Activated CD4-positive, alpha-beta T cell treated with anti-CD3 and anti-CD28 coated beads, Interleukin-2, amount 10 ng/mL, durations not matched to agents 24 days and 14 days (primary cell): ENCODE results near the gene MYO1G. TPM values are rescaled to one million over a fixed set of nuclear protein-coding genes. Genes with fewer than 3 reads are reported as not detected.
"Not testable (repeated sequence)": the region's sequence is repeated elsewhere in the genome, so short reads cannot be mapped to it uniquely, and the experiment has no call there.

Source experiments
- DNase-seq: peaks from one replicate; pipeline ENCODE4 v3.0.0; 2022
- H3K27ac Mint-ChIP-seq: one replicate; pipeline ENCODE4 v1.8.0; 2022; ENCODE audit warnings: mild to moderate bottlenecking, mixed read lengths
- H3K27me3 Mint-ChIP-seq: one replicate; pipeline ENCODE4 v1.8.0; 2022; ENCODE audit warnings: mixed read lengths
- H3K36me3 Mint-ChIP-seq: one replicate; pipeline ENCODE4 v1.8.0; 2022; ENCODE audit warnings: low read depth, mild to moderate bottlenecking, mixed read lengths
- H3K4me1 Mint-ChIP-seq: one replicate; pipeline ENCODE4 v1.8.0; 2021; ENCODE audit warnings: mixed read lengths
- H3K4me3 Mint-ChIP-seq: one replicate; pipeline ENCODE4 v1.8.0; 2022; ENCODE audit warnings: mild to moderate bottlenecking, moderate library complexity, mixed read lengths
- H3K9me3 Mint-ChIP-seq: one replicate; pipeline ENCODE4 v1.8.0; 2021; ENCODE audit warnings: mixed read lengths
- intact Hi-C: fragments of 100-400 bp; cut with micrococcal nuclease; formaldehyde crosslinking; loops from one replicate; pipeline ENCODE4 v1.15.1; 2023
- total RNA-seq: library from RNA; stranded (reverse); gene quantifications from 2 replicates; pipeline ENCODE4 v1.2.3, GENCODE V29; 2022

Gene MYO1G
- total RNA-seq, 1 donor from 2014 or later: 290 TPM

GRCh38 chr7:44992004-44992795 is 13.4 kb upstream of the MYO1G start:
- H3K4me3 Mint-ChIP-seq, H3K27me3 Mint-ChIP-seq, intact Hi-C loops, H3K36me3 Mint-ChIP-seq, DNase-seq, H3K27ac Mint-ChIP-seq, H3K9me3 Mint-ChIP-seq: not testable (repeated sequence)
- peaks cover 46% of the 10 kb centered on the region for H3K4me1 Mint-ChIP-seq

GRCh38 chr7:44990109-44991023 is 11.6 kb upstream of the MYO1G start:
- H3K4me3 Mint-ChIP-seq: no peak overlapping the region
- intact Hi-C loops: no loop called here
- H3K4me1 Mint-ChIP-seq: peaks cover 36% of the 10 kb centered on the region
- H3K27me3 Mint-ChIP-seq: no peaks in the 10 kb centered on the region
- no peaks in the 10 kb centered on the region for H3K9me3 Mint-ChIP-seq
- DNase-seq: no peak
- H3K36me3 Mint-ChIP-seq: peaks cover 13% of the 10 kb centered on the region
- no peak overlapping the region for H3K27ac Mint-ChIP-seq

GRCh38 chr7:44989132-44989531 is 10.3 kb upstream of the MYO1G start:
- Mint-ChIP-seq H3K9me3 (no peaks in the 10 kb centered on the region), H3K4me3 (no peak overlapping the region), H3K27me3 (no peaks in the 10 kb centered on the region), H3K27ac (no peak overlapping the region), H3K4me1 (peaks cover 35% of the 10 kb centered on the region), H3K36me3 (peaks cover 25% of the 10 kb centered on the region)
- intact Hi-C loops: loop anchor here (5.0 kb wide), 1 partner anchor 778 kb away; no protein-coding TSS in a partner anchor
- no peak for DNase-seq

GRCh38 chr7:44988701-44989100 is 9.9 kb upstream of the MYO1G start:
- Mint-ChIP-seq H3K27ac (peak overlapping the region; percentile 9), H3K4me1 (peaks cover 40% of the 10 kb centered on the region), H3K36me3 (peaks cover 29% of the 10 kb centered on the region), H3K9me3 (no peaks in the 10 kb centered on the region), H3K4me3 (no peak overlapping the region), H3K27me3 (no peaks in the 10 kb centered on the region)
- intact Hi-C loops: loop anchor here (5.0 kb wide), 1 partner anchor 779 kb away; no protein-coding TSS in a partner anchor
- DNase-seq: no peak

- H3K4me3 Mint-ChIP-seq: peak overlapping the region; percentile 99
- intact Hi-C loops: loop anchor here (2.0 to 5.0 kb wide), 2 partner anchors 141 to 779 kb away; no protein-coding TSS in a partner anchor
- H3K36me3 Mint-ChIP-seq: peaks cover 37% of the 10 kb centered on the region
- no peak for DNase-seq
- H3K4me1 Mint-ChIP-seq: peaks cover 44% of the 10 kb centered on the region
- no peaks in the 10 kb centered on the region for H3K9me3 Mint-ChIP-seq
- H3K27me3 Mint-ChIP-seq: no peaks in the 10 kb centered on the region
- H3K27ac Mint-ChIP-seq: peak overlapping the region; percentile 99
Observed at GRCh38 chr7:44987996-44988395, 9.2 kb upstream of the MYO1G start.

- peaks cover 42% of the 10 kb centered on the region for H3K36me3 Mint-ChIP-seq
- intact Hi-C loops: loop anchor here (2.0 to 5.0 kb wide), 2 partner anchors 141 to 780 kb away; no protein-coding TSS in a partner anchor
Observed at GRCh38 chr7:44987457-44987856, 8.6 kb upstream of the MYO1G start.

GRCh38 chr7:44986218-44987053 is 7.6 kb upstream of the MYO1G start:
- intact Hi-C loops: loop anchor here (1.0 to 5.0 kb wide), 7 partner anchors 9 to 781 kb away; partner anchors contain the start of genes PURB and TBRG4
- H3K27ac Mint-ChIP-seq: peak overlapping the region; percentile 99
- no peaks in the 10 kb centered on the region for H3K9me3 Mint-ChIP-seq
- peaks cover 50% of the 10 kb centered on the region for H3K36me3 Mint-ChIP-seq
- peaks cover 55% of the 10 kb centered on the region for H3K4me1 Mint-ChIP-seq
- peak; percentile 99 for DNase-seq
- no peaks in the 10 kb centered on the region for H3K27me3 Mint-ChIP-seq
- H3K4me3 Mint-ChIP-seq: peak overlapping the region; percentile 99

More at GRCh38 chr7:44987457-44987856, 8.6 kb upstream of the MYO1G start:
- DNase-seq: no peak
- Mint-ChIP-seq H3K27me3 (no peaks in the 10 kb centered on the region), H3K27ac (peak overlapping the region; percentile 99), H3K9me3 (no peaks in the 10 kb centered on the region), H3K4me3 (peak overlapping the region; percentile 99), H3K4me1 (peaks cover 48% of the 10 kb centered on the region)

- Mint-ChIP-seq H3K4me1 (peaks cover 59% of the 10 kb centered on the region), H3K27ac (peak overlapping the region; percentile 99), H3K36me3 (peaks cover 54% of the 10 kb centered on the region), H3K4me3 (peak overlapping the region; percentile 99), H3K27me3 (no peaks in the 10 kb centered on the region), H3K9me3 (no peaks in the 10 kb centered on the region)
- no peak for DNase-seq
- intact Hi-C loops: loop anchor here (1.0 to 5.0 kb wide), 7 partner anchors 9 to 781 kb away; partner anchors contain the start of genes PURB and TBRG4
Observed at GRCh38 chr7:44985900-44986217, 7.0 kb upstream of the MYO1G start.

GRCh38 chr7:44985033-44985695 is 6.3 kb upstream of the MYO1G start:
- H3K36me3 Mint-ChIP-seq: peaks cover 57% of the 10 kb centered on the region
- intact Hi-C loops: loop anchor here (5.0 kb wide), 1 partner anchor 782 kb away; no protein-coding TSS in a partner anchor
- H3K9me3 Mint-ChIP-seq: no peaks in the 10 kb centered on the region

GRCh38 chr7:44984478-44984758 is 5.6 kb upstream of the MYO1G start:
- Mint-ChIP-seq H3K27me3 (no peaks in the 10 kb centered on the region), H3K4me3 (peak overlapping the region; percentile 99), H3K27ac (peak overlapping the region; percentile 99), H3K9me3 (no peaks in the 10 kb centered on the region), H3K36me3 (peaks cover 57% of the 10 kb centered on the region), H3K4me1 (peaks cover 71% of the 10 kb centered on the region)
- intact Hi-C loops: no loop called here
- DNase-seq: no peak

More at GRCh38 chr7:44985033-44985695, 6.3 kb upstream of the MYO1G start:
- Mint-ChIP-seq H3K4me3 (peak overlapping the region; percentile 99), H3K27me3 (no peaks in the 10 kb centered on the region), H3K4me1 (peaks cover 64% of the 10 kb centered on the region), H3K27ac (peak overlapping the region; percentile 99)
- no peak for DNase-seq

- intact Hi-C loops: no loop called here
- Mint-ChIP-seq H3K27ac (peak overlapping the region; percentile 99), H3K36me3 (peaks cover 54% of the 10 kb centered on the region), H3K9me3 (no peaks in the 10 kb centered on the region), H3K4me3 (peak overlapping the region; percentile 99), H3K4me1 (peaks cover 72% of the 10 kb centered on the region), H3K27me3 (no peaks in the 10 kb centered on the region)
- no peak for DNase-seq
Observed at GRCh38 chr7:44983742-44984477, 5.1 kb upstream of the MYO1G start.

- peaks cover 64% of the 10 kb centered on the region for H3K36me3 Mint-ChIP-seq
- H3K4me3 Mint-ChIP-seq: peak overlapping the region; percentile 99
- intact Hi-C loops: no loop called here
- no peaks in the 10 kb centered on the region for H3K27me3 Mint-ChIP-seq
- H3K4me1 Mint-ChIP-seq: peaks cover 68% of the 10 kb centered on the region
- no peak for DNase-seq
- H3K9me3 Mint-ChIP-seq: no peaks in the 10 kb centered on the region
- peak overlapping the region; percentile 99 for H3K27ac Mint-ChIP-seq
Observed at GRCh38 chr7:44982970-44983369, 4.2 kb upstream of the MYO1G start.
